K562 (cell line): ENCODE data around the gene NAT10. TPM values are rescaled to one million over a fixed set of nuclear protein-coding genes. Genes with fewer than 3 reads are reported as not detected.

ENCODE experiments used
- ATAC-seq: fragments of 200-7000 bp; cut with Tn5 transposase; 3 replicates; pipeline ENCODE4 v1.9.1; 2020; ENCODE audit warnings: moderate library complexity
- BruUV-seq: library from RNA; stranded (reverse); fragments of 400-500 nt; replicated peaks from 2 replicates; lab custom pipeline; 2021; lab: Mats Ljungman, UMichigan
- CTCF ChIA-PET: fragments of 300-600 bp; formaldehyde crosslinking; extraction: SDS; loops from one replicate; lab custom pipeline; 2021; ENCODE audit warnings: low intra/inter-chr PET ratio; lab: Yijun Ruan, JAX
- POLR2A ChIA-PET: fragments of 300-600, 350-650 bp; sonication (Branson Sonifier 250); formaldehyde crosslinking; extraction: SDS; loops from one replicate; lab custom pipeline; 2021; ENCODE audit warnings: antibody characterized with exemption, inconsistent platforms; lab: Yijun Ruan, JAX
- DNase-seq, 4 experiments: peaks; one replicate each; pipeline versions ENCODE4 v3.0.0 to v3.0.0-alpha.2; 2011 to 2018; ENCODE audit warnings: low spot score in 3 of 4, mixed read lengths in 3 of 4; ENCODE audit errors: extremely low read depth in 1 of 4
- FAIRE-seq: peaks from 2 replicates; lab custom pipeline; 2011; peaks lifted over from hg19 to GRCh38; lab: Jason Lieb, UNC
- H2AFZ ChIP-seq: 2 replicates; pipeline ENCODE4 v1.6.0; 2011; ENCODE audit warnings: low read depth, low read length, control low read depth, inconsistent platforms
- H3K27ac ChIP-seq: fragments of 200-600 bp; 3 replicates; pipeline ENCODE4 v1.8.0; 2011; ENCODE audit warnings: low read depth, mild to moderate bottlenecking, control low read depth, inconsistent platforms, low read length, moderate library complexity, mixed read lengths; ENCODE audit errors: extremely low read depth
- H3K27me3 ChIP-seq, 2 experiments: fragments of 300-600 bp in 1 of 2; 2 replicates in 1 of 2; 3 replicates in 1 of 2; pipeline versions ENCODE4 v1.6.0 to v1.8.0; 2011; ENCODE audit warnings: inconsistent platforms in 2 of 2, low read length in 2 of 2, mild to moderate bottlenecking in 1 of 2, mixed read lengths in 1 of 2, moderate library complexity in 1 of 2; ENCODE audit not compliant: control insufficient read depth in 2 of 2, insufficient read depth in 2 of 2
- H3K36me3 ChIP-seq: fragments of 300-600 bp; 3 replicates; pipeline ENCODE4 v1.8.0; 2011; ENCODE audit warnings: mild to moderate bottlenecking, low read length, inconsistent platforms; ENCODE audit not compliant: control insufficient read depth, insufficient read depth
- H3K4me1 ChIP-seq, 2 experiments: fragments of 200-600 bp in 1 of 2; replicated peaks in 1 of 2; 2 replicates in 1 of 2; 3 replicates in 1 of 2; pipeline versions ENCODE4 v1.5.1 to v1.8.0; 2011; ENCODE audit warnings: inconsistent platforms in 2 of 2, low read length in 2 of 2, mild to moderate bottlenecking in 1 of 2, mixed read lengths in 1 of 2, moderate library complexity in 1 of 2; ENCODE audit not compliant: control insufficient read depth in 2 of 2, insufficient read depth in 2 of 2
- H3K4me2 ChIP-seq: 2 replicates; pipeline ENCODE4 v1.6.1; 2011; ENCODE audit warnings: low read length, control low read depth, inconsistent platforms, mixed read lengths; ENCODE audit not compliant: insufficient read depth
- H3K4me3 ChIP-seq: fragments of 200-600 bp; sonication (generic), shearing (Covaris generic); 2 replicates; pipeline ENCODE4 v1.5.1; 2016; ENCODE audit warnings: control low read depth, inconsistent platforms
- H3K79me2 ChIP-seq: fragments of 200-600 bp; 3 replicates; pipeline ENCODE4 v1.8.0; 2011; ENCODE audit warnings: low read length, inconsistent platforms; ENCODE audit not compliant: control insufficient read depth, insufficient read depth
- H3K9ac ChIP-seq, 2 experiments: 2 replicates each; pipeline versions ENCODE4 v1.6.0 to v1.6.1; 2011; ENCODE audit warnings: low read depth in 2 of 2, low read length in 2 of 2, control low read depth in 1 of 2, inconsistent platforms in 1 of 2, mild to moderate bottlenecking in 1 of 2, mixed read lengths in 1 of 2; ENCODE audit not compliant: insufficient read depth in 1 of 2
- H3K9me1 ChIP-seq: one replicate; pipeline ENCODE4 v1.6.0; 2011; ENCODE audit warnings: inconsistent platforms, mild to moderate bottlenecking, low read length, moderate library complexity; ENCODE audit not compliant: control insufficient read depth, insufficient read depth
- H3K9me3 ChIP-seq: replicated peaks from 2 replicates; pipeline ENCODE4 v1.5.1; 2011; ENCODE audit warnings: low read depth, low read length, inconsistent platforms; ENCODE audit not compliant: control insufficient read depth, insufficient read depth
- H4K20me1 ChIP-seq: replicated peaks from 2 replicates; pipeline ENCODE4 v1.6.1; 2011; ENCODE audit warnings: low read length, inconsistent platforms, mixed read lengths; ENCODE audit not compliant: control insufficient read depth, insufficient read depth
- BCOR ChIP-seq: fragments of 450-650 bp; IDR thresholded peaks from 2 replicates; pipeline ENCODE4 v1.6.1; 2016
- DIDO1 ChIP-seq: fragments of 450-650 bp; IDR thresholded peaks from 2 replicates; pipeline ENCODE4 v1.6.1; 2016; ENCODE audit warnings: low read depth, missing biosample characterization, missing genetic modification characterization
- E2F6 ChIP-seq, 2 experiments: IDR thresholded peaks; 2 replicates each; pipeline ENCODE4 v1.6.1; 2011; ENCODE audit warnings: borderline replicate concordance in 1 of 2, control low read depth in 1 of 2, low read depth in 1 of 2, low read length in 1 of 2, mild to moderate bottlenecking in 1 of 2, mixed read lengths in 1 of 2, moderate library complexity in 1 of 2; ENCODE audit not compliant: insufficient read depth in 1 of 2, insufficient read length in 1 of 2, poor library complexity in 1 of 2, severe bottlenecking in 1 of 2; ENCODE audit errors: extremely low read depth in 1 of 2
- FUS ChIP-seq: fragments of 200-400 bp; formaldehyde crosslinking; optimal IDR thresholded peaks from 2 replicates; pipeline ENCODE3; 2017; ENCODE audit warnings: low read depth, low read length
- GATAD2B ChIP-seq: fragments of 450-650 bp; IDR thresholded peaks from 2 replicates; pipeline ENCODE4 v1.6.1; 2017; ENCODE audit warnings: mild to moderate bottlenecking, borderline replicate concordance
- MAFF ChIP-seq: IDR thresholded peaks from 2 replicates; pipeline ENCODE4 v1.6.1; 2012; ENCODE audit warnings: low read length, improper control_type of control experiment
- PHTF2 ChIP-seq: fragments of 250-450 bp; sonication (Bioruptor Pico); IDR thresholded peaks from 2 replicates; pipeline ENCODE4 v1.5.0; 2021; ENCODE audit warnings: mild to moderate bottlenecking
- PREB ChIP-seq: sonication (generic); formaldehyde crosslinking; IDR thresholded peaks from 2 replicates; pipeline ENCODE4 v1.8.1; 2023; ENCODE audit warnings: mild to moderate bottlenecking, missing genetic modification reagents
- RBM25 ChIP-seq: fragments of 200-400 bp; formaldehyde crosslinking; IDR thresholded peaks from 2 replicates; pipeline ENCODE4 v1.6.1; 2018; ENCODE audit warnings: low read length, low read depth, moderate library complexity; ENCODE audit not compliant: severe bottlenecking
- SMARCE1 ChIP-seq: fragments of 450-650 bp; IDR thresholded peaks from 2 replicates; pipeline ENCODE4 v1.7.1; 2016; ENCODE audit warnings: mild to moderate bottlenecking
- TAF1 ChIP-seq: IDR thresholded peaks from 2 replicates; pipeline ENCODE4 v1.6.1; 2011; ENCODE audit warnings: mild to moderate bottlenecking, low read length, moderate library complexity; ENCODE audit not compliant: insufficient read depth, control insufficient read depth, severe bottlenecking; ENCODE audit errors: extremely low read depth
- TAF9B ChIP-seq: fragments of 450-650 bp; IDR thresholded peaks from 2 replicates; pipeline ENCODE4 v1.6.1; 2018; ENCODE audit warnings: mild to moderate bottlenecking; ENCODE audit not compliant: partially characterized antibody
- U2AF1 ChIP-seq: fragments of 200-400 bp; formaldehyde crosslinking; optimal IDR thresholded peaks from 2 replicates; pipeline ENCODE3; 2017; ENCODE audit warnings: mild to moderate bottlenecking, low read depth, low read length, moderate library complexity
- ZFP36 ChIP-seq: fragments of 150-350 bp; IDR thresholded peaks from 2 replicates; pipeline ENCODE4 v1.6.1; 2018; ENCODE audit warnings: low read length, low read depth; ENCODE audit not compliant: partially characterized antibody
- ZNF398 ChIP-seq: fragments of 250-450 bp; sonication (Bioruptor Pico); IDR thresholded peaks from 2 replicates; pipeline ENCODE4 v1.8.0; 2021; ENCODE audit warnings: moderate library complexity, mild to moderate bottlenecking, inconsistent platforms
- WGBS: fragments of 100-300 bp; shearing (Covaris generic); methylation state at CpG from one replicate; pipeline ENCODE4 v1.1.6; 2016; ENCODE audit warnings: low coverage, mixed read lengths; ENCODE audit not compliant: insufficient coverage; ENCODE audit errors: missing lambda C conversion rate; 5-methylcytosine and 5-hydroxymethylcytosine counted together
- in situ Hi-C: fragments of 300-500 bp; cut with MboI; formaldehyde crosslinking; loops from 4 replicates; pipeline ENCODE4 v1.15.0; 2018; ENCODE audit warnings: inconsistent platforms, mixed read lengths
- intact Hi-C: fragments of 100-400 bp; cut with micrococcal nuclease; formaldehyde crosslinking; loops from 2 replicates; pipeline ENCODE4 v1.14.2; 2022
- polyA plus RNA-seq, 8 experiments: library from polyadenylated mRNA; depleted of rRNA in 4 of 8; stranded (reverse) in 5 of 8; unstranded in 3 of 8; fragments of >200 nt; fragmentation: Nextera tagmentation in 2 of 8; fragmentation: Illumina TruSeq in 1 of 8; extraction: Ambion mirVana in 2 of 8; extraction: Trizol in 1 of 8; gene quantifications; 2 replicates each; pipeline versions ENCODE4 v1.2.1 to v1.2.3, GENCODE V29; 2011 to 2014; ENCODE audit warnings: inconsistent platforms in 1 of 8, missing spikeins in 1 of 8
- total RNA-seq, 7 experiments: library from RNA; depleted of rRNA in 6 of 7; stranded (reverse); fragments of >200 nt in 6 of 7; fragmentation: Illumina TruSeq in 2 of 7; extraction: Trizol in 2 of 7; gene quantifications; 2 replicates each; pipeline versions ENCODE4 v1.2.1 to v1.2.3, GENCODE V29; 2011 to 2021; ENCODE audit warnings: low replicate concordance in 1 of 7

The NAT10 gene
- total and polyA plus RNA-seq, 9 of the 15 experiments (the other 6 are each of a cell fraction or from before 2014, with no cell fraction given), result 55.4 to 125 (median 86.3) TPM

GRCh38 chr11:34162856-34163255, 57.4 kb downstream of the NAT10 start:
- no peak for FAIRE-seq
- no peak for TF ChIP-seq DIDO1 (tag)
- TF ChIP-seq TAF1, result no peak
- no peak for TF ChIP-seq SMARCE1
- TF ChIP-seq PREB (CRISPR knock-in tag), result no peak
- peak; percentile 76 for TF ChIP-seq BCOR
- TF ChIP-seq ZFP36, result peak; percentile 77
- TF ChIP-seq GATAD2B, result no peak
- TF ChIP-seq RBM25, result peak; percentile 83
- TF ChIP-seq MAFF, result no peak
- TF ChIP-seq E2F6 (IDR thresholded peaks at IDR 0.05; ENCODE audit: borderline replicate concordance in 1 of 2, extremely low read depth in 1 of 2, insufficient read depth in 1 of 2, insufficient read length in 1 of 2, low read depth in 1 of 2, low read length in 1 of 2, poor library complexity in 1 of 2, severe bottlenecking in 1 of 2), result no peak
- TF ChIP-seq PHTF2, result no peak
- no peak for TF ChIP-seq FUS
- TF ChIP-seq TAF9B, result no peak
- no peak for TF ChIP-seq ZNF398 (CRISPR knock-in tag)
- no peak for TF ChIP-seq U2AF1
- TF ChIP-seq, all 486 proteins: peak for 3
- Histone ChIP-seq H3K4me2 (no peak overlapping the region), H3K79me2 (no peaks in the 10 kb centered on the region), H3K9me3 (no peaks in the 10 kb centered on the region), H3K4me1 (peaks cover 8 to 16% of the 10 kb centered on the region in 2 experiments; a peak in 4 of 5 replicates), H3K4me3 (no peak overlapping the region), H3K27ac (no peak overlapping the region), H2AFZ (no peak overlapping the region), H4K20me1 (peaks cover 12% of the 10 kb centered on the region), H3K9me1 (no peaks in the 10 kb centered on the region), H3K36me3 (no peaks in the 10 kb centered on the region), H3K9ac (no peak overlapping the region), H3K27me3 (peaks cover 16 to 52% of the 10 kb centered on the region in 2 experiments; a peak in 4 of 5 replicates)
- POLR2A ChIA-PET, result no interaction called here
- BruUV-seq, result no TSS peak
- in situ Hi-C loops, result loop anchor here (25.0 kb wide), 1 partner anchor 326 kb away; no protein-coding TSS in a partner anchor
- DNase-seq, result no peak
- CTCF ChIA-PET, result no interaction called here
- WGBS, result 48% methylated on average over 4 of the region's 7 CpGs
- ATAC-seq, result no peak
- intact Hi-C loops, result no loop called here
